ENCODE results near the gene MFNG. TPM values are rescaled to one million over a fixed set of nuclear protein-coding genes. Genes with fewer than 3 reads are reported as not detected.

The MFNG gene
- total RNA-seq, 1 experiment from 2014 or later: 4.5 TPM

- no peak overlapping the region for H2AFZ ChIP-seq (ENCODE audit: low read depth, low read length, poor library complexity, severe bottlenecking)
- no TSS peak for BruUV-seq (replicated peaks)
- peak overlapping the region; percentile 61; the same call in 1 of the 2 replicates for H3K4me2 ChIP-seq (ENCODE audit: low read length)
- H3K9ac ChIP-seq (ENCODE audit: low read length): no peak overlapping the region
- H3K9me2 ChIP-seq (ENCODE audit: insufficient read depth): no peaks in the 10 kb centered on the region
- peaks cover 9 to 31% of the 10 kb centered on the region in 2 experiments; a peak in 3 of 4 replicates for H3K36me3 ChIP-seq (ENCODE audit: control insufficient read depth in 1 of 2, insufficient read depth in 2 of 2, low read length in 2 of 2)
- H3K79me2 ChIP-seq (ENCODE audit: insufficient read depth, low read length): no peaks in the 10 kb centered on the region
- POLR2A ChIA-PET: no interaction called here
- no peaks in the 10 kb centered on the region for H3K9me3 ChIP-seq (ENCODE audit: control insufficient read depth in 1 of 2, insufficient read depth in 1 of 2, low read depth in 1 of 2, low read length in 2 of 2)
- ATAC-seq (no peak), DNase-seq (ENCODE audit: low read depth, low spot score) (no peak)
- peaks cover 55 to 73% of the 10 kb centered on the region in 2 experiments for H3K4me1 ChIP-seq (ENCODE audit: control insufficient read depth in 1 of 2, insufficient read depth in 2 of 2, low read length in 2 of 2)
- TF ChIP-seq YY1 (IDR thresholded peaks at IDR 0.05; ENCODE audit: extremely low read depth, insufficient replicate concordance, low read depth, low read length) (no peak), EZH2 (IDR thresholded peaks at IDR 0.05) (no peak), RAD21 (IDR thresholded peaks at IDR 0.05; ENCODE audit: low read depth) (no peak), CBX3 (IDR thresholded peaks at IDR 0.05; ENCODE audit: low read depth) (no peak), SP1 (IDR thresholded peaks at IDR 0.05; ENCODE audit: low read depth) (no peak), REST (IDR thresholded peaks at IDR 0.05; ENCODE audit: low read depth) (no peak), EZH2phosphoT487 (IDR thresholded peaks at IDR 0.05; ENCODE audit: borderline replicate concordance) (no peak), ZFX (IDR thresholded peaks at IDR 0.05) (no peak), JUND (IDR thresholded peaks at IDR 0.05) (no peak), SRF (IDR thresholded peaks at IDR 0.05; ENCODE audit: low read depth) (no peak), TCF7L2 (IDR thresholded peaks at IDR 0.05; ENCODE audit: borderline replicate concordance, extremely low read depth, insufficient read depth, insufficient read length) (no peak), FOSL1 (IDR thresholded peaks at IDR 0.05; ENCODE audit: low read depth) (no peak), CTCF (IDR thresholded peaks at IDR 0.05 in 2 of 3, conservative IDR thresholded peaks at IDR 0.05 in 1 of 3; ENCODE audit: borderline replicate concordance in 1 of 3, insufficient read depth in 1 of 3, low read depth in 2 of 3, low read length in 2 of 3) (no peak), EGR1 (IDR thresholded peaks at IDR 0.05; ENCODE audit: low read depth) (no peak), ELF1 (IDR thresholded peaks at IDR 0.05; ENCODE audit: borderline replicate concordance, low read depth) (no peak), CEBPB (IDR thresholded peaks at IDR 0.05; ENCODE audit: low read depth) (no peak), ZNF274 (IDR thresholded peaks at IDR 0.05; ENCODE audit: low read depth, low read length) (no peak), POLR2A (IDR thresholded peaks at IDR 0.05; ENCODE audit: borderline replicate concordance, extremely low read depth, insufficient read depth, insufficient read length) (no peak), SIN3A (IDR thresholded peaks at IDR 0.05; ENCODE audit: low read depth) (no peak)
- TF ChIP-seq, protein P1, sequence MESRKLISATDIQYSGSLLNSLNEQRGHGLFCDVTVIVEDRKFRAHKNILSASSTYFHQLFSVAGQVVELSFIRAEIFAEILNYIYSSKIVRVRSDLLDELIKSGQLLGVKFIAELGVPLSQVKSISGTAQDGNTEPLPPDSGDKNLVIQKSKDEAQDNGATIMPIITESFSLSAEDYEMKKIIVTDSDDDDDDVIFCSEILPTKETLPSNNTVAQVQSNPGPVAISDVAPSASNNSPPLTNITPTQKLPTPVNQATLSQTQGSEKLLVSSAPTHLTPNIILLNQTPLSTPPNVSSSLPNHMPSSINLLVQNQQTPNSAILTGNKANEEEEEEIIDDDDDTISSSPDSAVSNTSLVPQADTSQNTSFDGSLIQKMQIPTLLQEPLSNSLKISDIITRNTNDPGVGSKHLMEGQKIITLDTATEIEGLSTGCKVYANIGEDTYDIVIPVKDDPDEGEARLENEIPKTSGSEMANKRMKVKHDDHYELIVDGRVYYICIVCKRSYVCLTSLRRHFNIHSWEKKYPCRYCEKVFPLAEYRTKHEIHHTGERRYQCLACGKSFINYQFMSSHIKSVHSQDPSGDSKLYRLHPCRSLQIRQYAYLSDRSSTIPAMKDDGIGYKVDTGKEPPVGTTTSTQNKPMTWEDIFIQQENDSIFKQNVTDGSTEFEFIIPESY (IDR thresholded peaks at IDR 0.05; ENCODE audit: extremely low read depth, insufficient replicate concordance, low read length): no peak
- H3K27ac ChIP-seq (ENCODE audit: low read depth, low read length): peak overlapping the region; percentile 25; the same call in 1 of the 2 replicates
- H3K27me3 ChIP-seq (ENCODE audit: insufficient read depth, low read length): no peaks in the 10 kb centered on the region
- H3K4me3 ChIP-seq (replicated peaks in 1 of 2; ENCODE audit: low read depth in 1 of 2, low read length in 2 of 2): no peak overlapping the region
- CTCF ChIA-PET: no interaction called here
- intact Hi-C loops (cut with micrococcal nuclease): no loop called here
- no peaks in the 10 kb centered on the region for H4K20me1 ChIP-seq (ENCODE audit: insufficient read depth)
- RAD21 ChIA-PET (ENCODE audit: low non-redundant PET in 1 of 2, low total read pairs in 2 of 2, uncharacterized antibody in 2 of 2, unreplicated experiment in 2 of 2): interaction anchor here in 1 of 2 experiments (1.0 kb wide), 1 partner anchor 178 kb away, joined by 3 read pairs; no protein-coding TSS in a partner anchor
Measured at GRCh38 chr22:37499027-37499707, 13.0 kb upstream of the MFNG start.

Measured in HCT116 (cell line).